Upper lobe of left lung (tissue), 4 donors: Measurements from ENCODE around the gene VAC14.

ENCODE experiments used
- POLR2A ChIP-seq, 4 donors: fragments of 450-650 bp; IDR thresholded peaks; one replicate each; pipeline ENCODE4 v1.5.1; 2016 to 2017; ENCODE audit warnings: antibody characterized with exemption in 4 of 4, mild to moderate bottlenecking in 2 of 4
- TF ChIP-seq, protein P1 (sequence below), 6 experiments: fragments of 450-650 bp in 4 of 6; fragments of 200-600 bp in 2 of 6; sonication (generic) in 2 of 6; IDR thresholded peaks; one replicate each; pipeline ENCODE4 v1.5.1; 2016 to 2019; ENCODE audit warnings: antibody characterized with exemption in 6 of 6

DNA sequence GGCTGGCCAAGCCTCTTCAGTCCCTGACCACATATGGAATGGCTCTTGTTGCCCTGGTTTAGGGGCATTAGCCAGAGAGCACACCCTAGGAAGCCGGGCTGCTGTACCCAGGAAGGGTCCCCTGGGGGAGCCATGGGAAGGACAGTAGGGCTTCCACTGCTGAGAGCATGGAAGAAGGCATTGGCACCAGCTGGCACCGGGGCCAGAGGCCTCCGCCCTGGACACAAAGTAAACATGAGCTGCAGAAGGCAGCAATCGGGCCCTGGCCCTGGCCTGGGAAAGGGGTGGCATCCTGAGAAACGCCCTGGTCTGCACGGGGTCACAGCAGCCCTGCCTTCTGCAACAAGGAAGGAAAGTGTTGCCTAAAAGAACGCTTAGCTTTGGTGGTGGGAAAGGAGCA, 49.4 kb downstream of the VAC14 start:
- TF ChIP-seq POLR2A (IDR thresholded peaks at IDR 0.05), result no peak
- TF ChIP-seq, protein P1, sequence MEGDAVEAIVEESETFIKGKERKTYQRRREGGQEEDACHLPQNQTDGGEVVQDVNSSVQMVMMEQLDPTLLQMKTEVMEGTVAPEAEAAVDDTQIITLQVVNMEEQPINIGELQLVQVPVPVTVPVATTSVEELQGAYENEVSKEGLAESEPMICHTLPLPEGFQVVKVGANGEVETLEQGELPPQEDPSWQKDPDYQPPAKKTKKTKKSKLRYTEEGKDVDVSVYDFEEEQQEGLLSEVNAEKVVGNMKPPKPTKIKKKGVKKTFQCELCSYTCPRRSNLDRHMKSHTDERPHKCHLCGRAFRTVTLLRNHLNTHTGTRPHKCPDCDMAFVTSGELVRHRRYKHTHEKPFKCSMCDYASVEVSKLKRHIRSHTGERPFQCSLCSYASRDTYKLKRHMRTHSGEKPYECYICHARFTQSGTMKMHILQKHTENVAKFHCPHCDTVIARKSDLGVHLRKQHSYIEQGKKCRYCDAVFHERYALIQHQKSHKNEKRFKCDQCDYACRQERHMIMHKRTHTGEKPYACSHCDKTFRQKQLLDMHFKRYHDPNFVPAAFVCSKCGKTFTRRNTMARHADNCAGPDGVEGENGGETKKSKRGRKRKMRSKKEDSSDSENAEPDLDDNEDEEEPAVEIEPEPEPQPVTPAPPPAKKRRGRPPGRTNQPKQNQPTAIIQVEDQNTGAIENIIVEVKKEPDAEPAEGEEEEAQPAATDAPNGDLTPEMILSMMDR (IDR thresholded peaks at IDR 0.05), result no peak
